Chondrocyte (in vitro differentiated cells): Measurements from ENCODE around the gene FAM227B. TPM values are rescaled to one million over a fixed set of nuclear protein-coding genes. Genes with fewer than 3 reads are reported as not detected.
A peak's percentile ranks its signal among the peaks of the same experiment; 100 is the strongest.
"Not testable (repeated sequence)": the region's sequence is repeated elsewhere in the genome, so short reads cannot be mapped to it uniquely, and the experiment has no call there.

Experiments used
- DNase-seq: peaks from one replicate; pipeline ENCODE4 v3.0.0; 2021; ENCODE audit warnings: mixed read lengths, low spot score
- H3K27ac Mint-ChIP-seq: one replicate; pipeline ENCODE4 v1.8.0; 2021; ENCODE audit warnings: mild to moderate bottlenecking, moderate library complexity, mixed read lengths; ENCODE audit not compliant: unreplicated experiment
- H3K27me3 Mint-ChIP-seq: 2 replicates; pipeline ENCODE4 v1.8.0; 2021; ENCODE audit warnings: low read depth, mixed read lengths
- H3K36me3 Mint-ChIP-seq: 2 replicates; pipeline ENCODE4 v1.8.0; 2021; ENCODE audit warnings: low read depth, mixed read lengths
- H3K4me1 Mint-ChIP-seq: 2 replicates; pipeline ENCODE4 v1.8.0; 2021; ENCODE audit warnings: low read depth, mild to moderate bottlenecking, mixed read lengths
- H3K4me3 Mint-ChIP-seq: one replicate; pipeline ENCODE4 v1.8.0; 2021; ENCODE audit warnings: mild to moderate bottlenecking, moderate library complexity, mixed read lengths; ENCODE audit not compliant: unreplicated experiment
- H3K9me3 Mint-ChIP-seq: 2 replicates; pipeline ENCODE4 v1.8.0; 2021; ENCODE audit warnings: low read depth, mixed read lengths
- total RNA-seq: library from RNA; stranded (reverse); gene quantifications from 3 replicates; pipeline ENCODE4 v1.2.1, GENCODE V29; 2021
- TF ChIP-seq, protein P1 (sequence below): fragments of 200-600 bp; sonication (generic); IDR thresholded peaks from 2 replicates; pipeline ENCODE4 v1.5.0; 2021; ENCODE audit warnings: antibody characterized with exemption, mild to moderate bottlenecking, moderate library complexity

FAM227B gene
- total RNA-seq, 1 donor from 2014 or later = 2.2 TPM

DNA sequence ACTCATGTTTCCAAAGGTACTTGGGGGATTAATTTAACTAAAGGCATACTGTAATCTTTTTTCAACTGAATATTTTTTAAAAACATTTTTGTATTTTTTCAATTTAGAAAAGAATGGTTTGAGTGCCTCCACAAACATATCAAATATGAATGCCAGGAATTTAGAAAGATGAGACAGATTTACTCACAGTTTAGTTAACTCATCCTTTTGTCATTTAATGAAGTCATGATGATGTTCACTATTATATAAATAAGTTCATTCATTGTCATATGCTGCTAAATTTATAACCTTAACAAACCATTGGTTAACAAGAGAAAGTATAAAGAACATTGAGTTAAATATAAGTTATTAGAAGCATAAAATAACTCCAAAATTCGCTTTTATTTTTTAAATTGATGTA is 147.6 kb downstream of the FAM227B start:
- peaks cover 14% of the 10 kb centered on the region for H3K27me3 Mint-ChIP-seq
- no peaks in the 10 kb centered on the region for H3K4me1 Mint-ChIP-seq
- TF ChIP-seq, protein P1, sequence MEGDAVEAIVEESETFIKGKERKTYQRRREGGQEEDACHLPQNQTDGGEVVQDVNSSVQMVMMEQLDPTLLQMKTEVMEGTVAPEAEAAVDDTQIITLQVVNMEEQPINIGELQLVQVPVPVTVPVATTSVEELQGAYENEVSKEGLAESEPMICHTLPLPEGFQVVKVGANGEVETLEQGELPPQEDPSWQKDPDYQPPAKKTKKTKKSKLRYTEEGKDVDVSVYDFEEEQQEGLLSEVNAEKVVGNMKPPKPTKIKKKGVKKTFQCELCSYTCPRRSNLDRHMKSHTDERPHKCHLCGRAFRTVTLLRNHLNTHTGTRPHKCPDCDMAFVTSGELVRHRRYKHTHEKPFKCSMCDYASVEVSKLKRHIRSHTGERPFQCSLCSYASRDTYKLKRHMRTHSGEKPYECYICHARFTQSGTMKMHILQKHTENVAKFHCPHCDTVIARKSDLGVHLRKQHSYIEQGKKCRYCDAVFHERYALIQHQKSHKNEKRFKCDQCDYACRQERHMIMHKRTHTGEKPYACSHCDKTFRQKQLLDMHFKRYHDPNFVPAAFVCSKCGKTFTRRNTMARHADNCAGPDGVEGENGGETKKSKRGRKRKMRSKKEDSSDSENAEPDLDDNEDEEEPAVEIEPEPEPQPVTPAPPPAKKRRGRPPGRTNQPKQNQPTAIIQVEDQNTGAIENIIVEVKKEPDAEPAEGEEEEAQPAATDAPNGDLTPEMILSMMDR = no peak
- H3K9me3 Mint-ChIP-seq = peaks cover 3% of the 10 kb centered on the region
- H3K36me3 Mint-ChIP-seq = peaks cover 3% of the 10 kb centered on the region
- no peak for DNase-seq
- no peak overlapping the region for H3K27ac Mint-ChIP-seq
- H3K4me3 Mint-ChIP-seq = no peak overlapping the region

DNA sequence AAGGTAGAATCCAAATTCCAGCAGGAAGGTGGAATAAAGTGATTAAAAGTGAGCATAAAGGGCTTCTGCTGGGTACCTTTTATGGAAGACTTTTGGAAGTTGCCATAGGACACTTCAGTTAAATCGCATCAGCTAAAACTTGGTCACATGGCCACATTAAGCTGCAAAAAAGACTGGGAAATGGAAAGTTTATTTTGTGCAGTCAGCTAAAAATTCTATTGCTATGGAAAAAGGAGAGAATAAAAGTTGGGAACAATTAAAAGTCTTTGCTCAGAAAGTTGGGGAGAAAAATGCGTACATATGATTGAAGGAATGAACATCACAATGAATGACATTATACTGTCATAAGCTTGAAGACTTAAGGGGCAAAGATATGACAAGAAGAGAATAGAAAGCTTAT is 148.3 kb downstream of the FAM227B start:
- TF ChIP-seq, protein P1 = no peak

DNA sequence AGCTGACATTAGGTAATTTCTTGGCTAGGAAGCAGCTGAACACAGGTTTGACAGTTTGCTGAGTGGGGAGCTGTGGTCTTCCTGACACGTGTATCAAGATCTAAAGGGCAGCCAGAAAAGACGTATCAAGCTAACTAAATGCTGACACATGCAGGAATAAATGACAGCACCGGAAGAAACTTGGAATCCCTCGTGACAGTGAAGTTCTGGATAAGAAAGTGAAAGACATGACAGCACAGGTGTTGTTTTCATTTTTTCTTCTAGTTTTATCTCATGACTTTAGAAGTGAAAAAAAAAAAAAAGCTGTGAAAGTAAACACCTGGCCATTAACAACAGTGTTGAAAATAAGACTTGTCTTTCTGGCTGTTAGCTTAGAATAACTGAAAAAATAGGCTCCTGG is 148.9 kb downstream of the FAM227B start:
- no peak overlapping the region for H3K4me3 Mint-ChIP-seq
- H3K4me1 Mint-ChIP-seq = peaks cover 2% of the 10 kb centered on the region
- peaks cover 3% of the 10 kb centered on the region for H3K36me3 Mint-ChIP-seq

More for the DNA sequence above, 148.3 kb downstream of the FAM227B start:
- H3K36me3 Mint-ChIP-seq = peaks cover 3% of the 10 kb centered on the region
- no peak overlapping the region for H3K27ac Mint-ChIP-seq
- peaks cover 14% of the 10 kb centered on the region for H3K27me3 Mint-ChIP-seq
- peaks cover 3% of the 10 kb centered on the region for H3K9me3 Mint-ChIP-seq
- no peak overlapping the region for H3K4me3 Mint-ChIP-seq
- no peaks in the 10 kb centered on the region for H3K4me1 Mint-ChIP-seq
- no peak for DNase-seq

GRCh38 chr15:49471248-49471647 is 149.4 kb downstream of the FAM227B start:
- H3K4me1 Mint-ChIP-seq, H3K4me3 Mint-ChIP-seq, DNase-seq, H3K27ac Mint-ChIP-seq, H3K36me3 Mint-ChIP-seq, H3K9me3 Mint-ChIP-seq: not testable (repeated sequence)
- TF ChIP-seq, protein P1 = peak; percentile 61
- peaks cover 14% of the 10 kb centered on the region for H3K27me3 Mint-ChIP-seq

More for the DNA sequence above, 148.9 kb downstream of the FAM227B start:
- no peak overlapping the region for H3K27ac Mint-ChIP-seq
- DNase-seq = no peak
- TF ChIP-seq, protein P1 = no peak
- peaks cover 14% of the 10 kb centered on the region for H3K27me3 Mint-ChIP-seq
- peaks cover 3% of the 10 kb centered on the region for H3K9me3 Mint-ChIP-seq

DNA sequence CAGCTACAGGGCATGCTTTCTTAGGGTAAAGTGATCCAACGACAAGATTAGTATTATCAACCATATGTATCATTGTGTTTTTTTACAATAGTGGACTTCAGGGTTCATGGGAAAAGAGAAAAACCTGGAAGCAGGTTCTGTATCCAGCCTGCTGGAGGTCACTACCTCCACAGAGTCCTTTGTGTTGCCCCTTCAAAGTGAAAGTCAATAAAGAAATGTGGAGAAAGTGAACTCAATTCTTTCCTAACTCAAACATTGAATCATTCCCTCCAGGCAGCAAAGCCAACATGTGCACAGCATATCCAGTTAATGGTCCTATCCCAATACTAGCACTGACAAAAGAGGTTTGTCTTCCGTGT is 152.2 kb downstream of the FAM227B start:
- no peak overlapping the region for H3K4me3 Mint-ChIP-seq
- H3K27ac Mint-ChIP-seq = no peak overlapping the region
- H3K9me3 Mint-ChIP-seq = no peaks in the 10 kb centered on the region
- H3K36me3 Mint-ChIP-seq = no peaks in the 10 kb centered on the region
- peaks cover 9% of the 10 kb centered on the region for H3K27me3 Mint-ChIP-seq
- H3K4me1 Mint-ChIP-seq = peaks cover 2% of the 10 kb centered on the region
- TF ChIP-seq, protein P1 = no peak
- no peak for DNase-seq
